ENCODE results near the gene CALY.
"Not testable (repeated sequence)": the region's sequence is repeated elsewhere in the genome, so short reads cannot be mapped to it uniquely, and the experiment has no call there.

Gene CALY

DNA sequence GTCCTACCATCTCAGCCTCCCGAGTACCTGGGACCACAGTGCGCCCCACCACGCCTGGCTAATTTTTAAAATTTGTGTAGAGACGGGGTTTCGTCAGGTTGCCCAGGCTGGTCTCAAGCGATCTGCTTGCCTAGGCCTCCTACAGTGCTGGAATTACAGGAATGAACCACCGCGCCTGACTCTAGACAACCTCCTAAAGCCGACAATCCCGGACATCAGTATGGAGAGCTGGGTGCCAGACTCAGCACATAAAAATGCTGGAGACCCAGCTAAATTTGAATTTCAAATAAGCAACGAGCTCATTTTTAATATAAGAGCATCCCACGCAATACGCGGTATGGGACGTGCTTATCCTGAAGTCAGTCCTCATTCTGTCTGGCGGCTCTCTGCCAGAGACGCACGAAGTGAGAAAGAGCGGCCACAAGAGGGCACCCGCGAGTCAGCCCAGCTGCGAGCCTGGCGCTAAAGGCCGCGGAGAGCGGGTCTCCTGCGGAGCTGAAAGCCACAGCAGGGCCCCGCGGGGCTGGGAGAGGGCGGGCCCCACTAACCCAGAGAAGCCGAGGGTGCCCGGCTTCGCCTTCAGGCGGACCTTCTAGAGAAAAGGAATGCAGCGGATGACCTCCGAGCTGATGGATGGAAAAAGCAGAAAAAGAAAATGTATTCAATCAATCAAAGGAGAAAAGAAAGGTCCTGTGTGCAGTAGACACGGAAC, 7.0 kb downstream of the CALY start:
- no peak for DNase-seq (ENCODE audit: low read depth, low spot score)

DNA sequence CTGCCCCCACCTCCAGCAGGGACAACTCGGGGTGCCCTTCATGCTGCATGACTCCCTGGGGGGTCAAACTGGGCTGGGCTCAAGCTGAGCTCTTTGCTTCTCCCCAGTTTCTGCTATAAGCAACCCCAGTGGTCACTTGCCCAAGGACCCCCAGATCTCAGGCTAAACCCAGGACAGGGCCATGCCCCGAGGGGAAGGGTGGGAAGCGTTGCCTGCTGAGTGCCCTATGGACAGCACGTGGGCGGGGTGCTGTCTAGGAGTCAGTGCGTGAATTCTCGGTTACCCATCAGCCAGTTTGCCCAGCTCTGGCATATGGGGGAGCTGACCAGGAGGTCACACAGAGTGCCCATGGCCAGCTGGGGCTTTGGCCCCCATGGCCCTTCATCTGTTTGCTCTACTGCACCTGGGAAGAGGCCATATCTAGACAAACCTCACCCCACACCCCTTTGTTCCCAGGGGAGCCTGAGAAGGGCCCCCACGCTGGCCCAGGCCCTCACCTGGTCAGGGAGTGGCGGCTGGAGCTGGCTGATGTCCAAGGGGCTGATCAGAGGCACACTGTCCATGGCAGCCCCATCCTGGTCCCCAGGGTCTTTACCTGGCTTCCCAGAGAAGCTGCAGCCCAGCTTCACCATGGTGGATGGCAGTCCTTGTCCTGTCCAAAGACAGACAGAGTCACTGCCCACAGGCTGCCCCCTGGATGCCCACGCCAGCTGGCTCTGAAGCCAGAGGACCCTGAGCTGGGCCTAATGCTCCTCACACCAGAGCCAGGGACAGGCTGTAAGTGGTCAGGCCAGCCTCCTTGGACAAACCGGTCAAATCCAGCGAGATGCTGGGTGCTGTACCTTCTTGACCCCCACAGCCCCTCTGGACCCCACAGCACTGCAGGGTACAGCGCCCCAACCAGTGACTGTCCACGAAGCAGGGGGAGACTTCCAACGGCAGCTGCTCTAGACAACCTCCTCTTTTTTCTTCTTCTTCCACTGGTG, 8.0 kb downstream of the CALY start:
- no peak for DNase-seq (ENCODE audit: low read depth, low spot score)

DNA sequence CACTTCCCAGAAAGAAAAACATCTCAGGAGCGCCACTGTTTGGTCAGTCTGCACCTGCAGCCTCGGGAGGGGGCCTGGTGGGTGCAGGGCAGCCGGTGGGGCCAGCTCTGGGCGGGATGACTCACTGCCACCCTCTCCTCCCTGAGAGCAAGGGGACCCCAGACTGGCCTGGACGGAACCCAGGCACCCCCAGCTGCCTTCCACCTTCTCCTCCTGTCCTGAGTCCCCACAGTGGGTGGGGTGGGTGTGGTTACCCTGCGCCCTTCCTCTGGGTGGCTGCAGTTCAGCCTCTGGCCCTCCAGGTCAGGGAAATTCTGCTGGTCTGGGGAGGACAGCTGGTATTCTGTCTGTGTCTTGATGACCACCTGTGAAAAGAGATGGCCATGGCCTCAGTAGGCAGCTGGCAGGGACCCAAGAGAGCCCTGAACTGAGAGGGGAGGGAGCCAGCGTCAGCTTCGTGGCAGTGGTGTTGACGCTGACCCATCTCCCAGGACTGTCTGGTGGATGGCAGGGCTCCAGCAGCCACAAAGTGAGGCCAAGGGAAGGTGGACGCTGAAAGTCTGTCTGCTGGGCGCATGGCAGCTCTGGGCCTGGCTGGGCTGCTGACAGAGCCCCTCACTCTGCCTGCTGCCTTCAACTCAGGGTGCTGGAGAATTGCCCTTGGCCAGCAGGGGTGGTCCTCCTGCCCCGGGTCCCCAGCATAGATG, 8.9 kb downstream of the CALY start:
- no peak for DNase-seq (ENCODE audit: low read depth, low spot score)

DNA sequence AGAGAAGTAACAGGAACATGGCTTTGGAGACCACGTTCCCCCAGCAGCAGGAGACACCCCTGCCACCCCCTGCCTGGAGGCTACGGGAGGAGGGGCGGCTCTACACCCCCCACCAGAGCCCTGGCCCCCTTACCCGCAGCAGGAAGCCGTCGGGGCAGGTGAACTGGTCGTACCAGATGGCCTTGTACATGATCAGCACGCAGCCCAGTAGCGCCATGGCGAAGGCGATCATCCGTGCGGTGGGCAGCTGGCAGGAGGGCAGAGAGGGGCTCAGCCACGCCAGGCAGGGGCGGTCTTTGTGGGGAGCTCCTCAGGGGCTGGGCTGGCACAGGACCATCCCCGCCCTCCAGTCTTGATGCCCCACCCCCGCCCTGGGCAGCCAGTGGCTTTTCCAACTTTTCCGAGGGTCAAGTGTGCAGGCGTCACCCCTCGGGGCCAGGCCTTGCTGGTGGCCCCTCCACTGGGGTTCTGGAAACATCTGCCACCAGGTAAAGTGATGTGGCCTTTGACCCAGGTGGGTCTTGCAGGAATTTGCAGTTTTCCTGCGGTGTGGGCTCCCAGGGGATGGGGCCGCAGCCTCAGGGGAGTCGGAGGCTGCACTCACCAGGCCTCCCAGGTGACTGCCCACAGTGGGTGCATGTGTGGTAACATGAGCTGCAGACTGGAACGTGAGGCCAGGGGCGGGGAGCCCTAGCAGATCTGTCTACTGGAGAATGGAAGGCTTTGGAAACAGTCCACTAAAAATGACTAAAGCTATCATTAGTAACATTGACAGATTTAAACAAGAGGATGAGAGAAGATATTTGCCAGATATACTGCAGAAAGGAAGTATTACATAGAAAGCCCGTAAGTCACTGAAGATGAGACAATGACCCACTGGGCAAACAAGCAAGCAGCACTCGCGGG, 9.7 kb downstream of the CALY start:
- no peak for DNase-seq (ENCODE audit: low read depth, low spot score)

DNA sequence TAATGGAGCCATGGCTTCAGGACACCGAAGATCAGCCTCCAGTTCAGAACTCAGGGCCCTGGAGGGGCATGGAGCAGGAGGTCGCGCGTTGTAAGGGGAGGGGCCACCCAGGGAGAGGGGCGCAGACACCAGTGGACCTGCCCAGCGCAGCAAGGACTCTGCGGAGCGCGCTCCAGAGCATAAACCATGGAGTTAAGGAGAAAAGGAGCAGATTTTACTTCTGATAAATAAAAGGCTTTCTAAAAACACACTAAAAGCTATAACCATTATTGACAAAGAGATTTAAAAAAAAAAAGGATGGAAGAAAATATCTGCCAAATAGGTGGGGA, 10.5 kb downstream of the CALY start:
- DNase-seq (ENCODE audit: low read depth, low spot score): no peak

DNA sequence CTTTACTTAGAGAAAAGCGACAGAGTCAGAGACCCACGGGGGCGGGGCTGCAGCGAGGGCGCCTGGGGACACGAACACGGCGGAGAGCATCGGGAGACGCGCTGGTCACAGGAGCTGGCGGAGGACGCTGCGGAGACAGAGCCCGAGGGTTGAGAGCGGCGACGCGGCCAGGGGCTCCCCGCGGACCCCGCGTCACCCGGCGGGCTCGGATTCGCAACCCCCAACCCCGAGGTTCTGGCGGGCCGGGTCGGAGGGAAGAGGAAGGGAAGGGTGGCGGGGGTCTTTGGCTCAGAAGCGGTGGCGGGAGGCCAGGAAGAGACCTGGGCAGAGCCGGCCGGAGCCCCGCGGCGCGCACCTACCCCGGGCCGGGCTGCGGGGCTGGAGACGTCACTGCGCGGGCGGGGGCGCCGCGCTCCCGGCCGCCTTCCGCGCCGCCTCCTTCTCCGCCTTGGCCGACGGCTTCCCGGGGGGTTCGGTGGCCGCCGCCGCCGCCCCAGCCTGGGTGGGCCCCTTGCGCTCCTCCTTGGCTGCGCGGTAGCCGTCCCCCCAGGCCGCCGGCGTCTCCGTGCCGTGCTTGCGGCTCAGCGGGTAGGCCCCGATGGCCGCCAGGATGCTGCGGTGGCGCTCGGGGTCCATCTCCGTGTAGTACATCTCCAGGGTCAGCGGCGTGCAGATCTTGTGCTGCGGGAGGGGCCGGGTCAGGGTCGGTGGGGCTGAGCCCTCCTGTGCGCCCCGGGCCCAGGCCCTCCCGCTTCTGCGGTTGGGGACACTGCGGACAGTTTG, 11.1 kb downstream of the CALY start:
- no peak for DNase-seq (ENCODE audit: low read depth, low spot score)

DNA sequence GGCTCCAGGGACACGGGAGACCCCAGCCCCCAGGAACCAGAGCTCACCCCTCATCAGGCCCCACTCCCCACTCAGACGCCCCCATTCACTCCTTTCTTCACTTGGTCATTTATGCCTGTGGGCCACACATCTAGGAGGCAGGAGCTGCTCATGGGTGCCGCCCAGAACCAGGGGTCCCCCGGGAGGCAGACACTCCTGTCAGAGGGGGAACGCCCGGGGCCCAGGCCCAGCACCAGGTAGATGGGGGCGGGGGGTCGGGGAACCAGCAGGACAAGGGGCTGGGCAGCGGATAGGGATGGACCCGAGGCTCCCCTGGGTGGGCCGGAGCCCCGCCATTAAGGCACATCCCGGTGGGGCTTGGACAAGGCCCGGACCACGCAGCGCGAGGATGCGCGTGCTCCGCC, 11.8 kb downstream of the CALY start:
- no peak for DNase-seq (ENCODE audit: low read depth, low spot score)

DNA sequence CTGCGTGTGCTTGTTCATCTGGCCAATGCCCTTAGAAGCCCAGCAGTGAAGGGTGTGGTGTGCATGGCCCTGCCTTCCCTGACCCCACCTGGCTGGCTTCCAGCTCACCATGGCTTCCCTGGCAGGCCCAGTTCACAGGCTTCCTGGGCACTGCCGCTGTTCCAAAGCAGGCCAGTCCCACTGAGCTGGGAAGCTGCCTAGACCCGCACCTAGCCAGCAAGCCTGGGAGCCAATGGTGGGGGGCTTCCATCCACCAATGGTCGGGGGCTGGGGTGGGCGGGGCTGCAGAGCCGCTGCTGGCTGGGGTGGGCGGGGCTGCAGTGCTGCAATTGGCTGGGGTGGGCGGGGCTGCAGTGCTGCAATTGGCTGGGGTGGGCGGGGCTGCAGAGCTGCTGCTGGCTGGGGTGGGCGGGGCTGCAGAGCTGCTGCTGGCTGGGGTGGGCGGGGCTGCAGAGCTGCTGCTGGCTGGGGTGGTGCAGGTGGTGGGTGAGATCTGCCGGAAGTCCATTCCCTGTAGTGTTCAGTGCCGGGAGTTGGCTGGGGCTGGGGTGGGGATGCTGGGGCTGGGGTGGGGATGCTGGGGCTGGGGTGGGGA, 12.4 kb downstream of the CALY start:
- DNase-seq (ENCODE audit: low read depth, low spot score): no peak

DNA sequence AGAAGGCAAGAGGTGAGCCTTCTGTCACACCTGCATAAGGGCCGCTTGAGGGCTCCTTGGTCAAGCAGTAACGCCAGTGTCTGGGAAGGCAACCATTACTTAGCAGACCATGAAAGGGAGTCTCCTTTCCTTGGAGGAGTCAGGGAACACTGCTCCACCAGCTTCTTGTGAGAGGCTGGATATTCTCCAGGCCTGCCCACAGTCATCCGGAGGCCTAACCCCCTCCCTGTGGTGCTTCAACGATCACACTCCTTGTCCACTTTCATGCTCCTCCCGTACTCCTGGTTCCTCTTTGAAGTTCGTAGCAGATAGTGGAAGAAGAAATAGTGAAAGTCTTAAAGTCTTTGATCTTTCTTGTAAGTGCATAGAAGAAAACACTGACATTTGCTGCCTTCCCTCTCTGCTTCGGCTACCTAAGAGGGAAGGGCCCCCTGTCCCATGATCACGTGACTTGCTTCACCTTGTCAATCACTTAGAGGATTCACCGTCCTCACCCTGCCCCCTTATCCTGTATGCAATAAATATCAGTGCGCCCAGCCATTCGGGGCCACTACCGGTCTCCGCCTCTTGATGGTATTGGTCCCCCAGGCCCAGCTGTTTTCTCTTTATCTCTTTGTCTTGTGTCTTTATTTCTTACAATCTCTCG, 14.5 kb downstream of the CALY start:
- DNase-seq (ENCODE audit: low read depth, low spot score): not testable (repeated sequence)

DNA sequence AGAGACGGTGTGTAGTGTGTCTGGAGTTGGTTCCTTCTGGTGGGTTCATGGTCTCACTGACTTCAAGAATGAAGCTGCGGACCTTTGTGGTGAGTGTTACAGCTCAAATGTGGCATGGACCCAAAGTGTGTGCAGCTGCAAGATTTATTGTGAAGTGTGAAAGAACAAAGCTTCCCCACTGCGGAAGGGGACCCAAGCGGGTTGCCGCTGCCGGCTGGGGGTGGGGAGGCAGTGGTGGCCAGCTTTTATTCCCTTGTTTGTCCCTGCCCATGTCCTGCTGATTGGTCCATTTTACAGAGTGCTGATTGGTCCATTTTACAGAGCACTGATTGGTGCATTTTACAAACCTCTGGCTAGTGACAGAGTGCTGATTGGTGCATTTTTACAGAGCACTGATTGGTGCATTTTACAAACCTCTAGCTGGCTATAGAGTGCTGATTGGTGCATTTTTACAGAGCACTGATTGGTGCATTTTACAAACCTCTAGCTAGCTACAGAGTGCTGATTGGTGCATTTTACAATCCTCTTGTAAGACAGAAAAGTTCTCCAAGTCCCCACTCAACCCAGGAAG, 15.8 kb downstream of the CALY start:
- DNase-seq (ENCODE audit: low read depth, low spot score): not testable (repeated sequence)

DNA sequence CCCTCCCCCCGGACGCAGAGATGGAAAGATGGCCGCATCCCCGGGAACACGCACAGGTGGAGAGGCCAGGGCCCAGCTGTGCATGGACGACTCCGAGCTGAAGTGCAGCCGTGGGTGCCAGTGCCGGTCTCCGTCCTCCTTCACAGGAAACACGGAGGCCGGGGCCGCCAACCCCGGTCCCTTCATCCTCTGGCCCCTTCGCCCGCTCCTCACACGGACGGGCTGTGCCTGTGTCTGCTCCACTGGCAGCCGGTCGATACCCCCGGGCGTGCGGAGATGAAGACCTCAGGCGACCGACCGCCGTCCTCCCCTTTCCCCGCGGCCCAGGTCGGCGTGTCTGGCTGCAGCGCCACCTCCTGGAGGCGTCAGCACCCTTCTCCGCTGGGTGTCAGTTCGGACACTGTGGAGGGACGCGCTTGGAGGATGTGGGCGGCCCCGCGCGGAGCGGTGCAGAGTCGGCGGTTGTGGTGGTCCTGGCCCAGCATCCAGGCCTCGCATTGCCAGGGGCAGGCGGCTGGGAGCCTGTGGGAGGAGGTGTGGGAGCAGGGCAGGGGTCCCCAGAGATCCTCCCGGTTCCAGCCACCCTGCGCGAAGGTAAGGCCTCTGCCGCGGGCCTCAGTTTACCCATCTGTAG, 18.1 kb downstream of the CALY start:
- DNase-seq (ENCODE audit: low read depth, low spot score): no peak

DNA sequence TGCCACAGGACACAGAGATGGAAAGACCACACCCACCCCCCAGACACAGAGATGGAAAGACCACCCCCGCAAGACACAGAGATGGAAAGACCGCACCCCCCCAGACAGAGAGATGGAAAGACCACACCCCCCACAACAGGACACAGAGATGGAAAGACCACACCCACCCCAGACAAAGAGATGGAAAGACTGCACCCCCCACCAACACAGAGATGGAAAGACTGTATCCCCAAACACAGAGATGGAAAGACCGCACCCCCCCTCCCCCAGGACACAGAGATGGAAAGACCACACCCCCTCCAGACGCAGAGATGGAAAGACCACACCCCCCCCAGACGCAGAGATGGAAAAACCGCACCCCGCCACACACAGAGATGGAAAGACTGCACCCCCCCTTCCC, 20.0 kb downstream of the CALY start:
- no peak for DNase-seq (ENCODE audit: low read depth, low spot score)

DNA sequence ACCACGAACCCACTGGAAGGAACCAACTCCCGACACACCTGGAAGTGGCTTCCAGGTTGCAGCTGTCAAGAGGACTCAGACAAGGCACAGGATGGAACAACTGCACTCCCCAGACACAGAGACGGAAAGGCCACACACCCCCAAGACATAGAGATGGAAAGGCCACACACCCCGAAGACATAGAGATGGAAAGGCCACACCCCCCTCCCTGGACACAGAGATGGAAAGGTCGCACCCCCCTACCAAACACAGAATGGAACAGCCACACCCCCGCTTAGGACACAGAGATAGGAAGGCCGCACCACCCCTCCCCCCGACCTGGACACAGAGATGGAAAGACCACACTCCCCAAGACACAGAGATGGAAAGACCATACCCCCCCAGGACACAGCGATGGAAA, 20.4 kb downstream of the CALY start:
- DNase-seq (ENCODE audit: low read depth, low spot score): no peak

DNA sequence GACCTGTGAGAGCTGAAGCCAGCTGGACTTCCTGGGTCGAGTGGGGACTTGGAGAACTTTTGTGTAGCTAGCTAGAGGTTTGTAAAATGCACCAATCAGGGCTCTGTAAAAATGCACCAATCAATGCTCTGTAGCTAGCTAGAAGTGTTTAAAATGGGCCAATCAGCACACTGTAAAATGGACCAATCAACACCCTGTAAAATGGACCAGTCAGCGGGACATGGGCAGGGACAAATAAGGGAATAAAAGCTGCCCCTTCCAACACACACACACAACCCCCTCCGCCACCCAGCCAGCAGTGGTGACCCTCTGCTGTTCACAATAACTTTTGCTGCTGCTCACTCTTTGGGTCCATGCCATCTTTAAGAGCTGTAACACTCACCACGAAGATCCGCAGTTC, 20.8 kb downstream of the CALY start:
- DNase-seq (ENCODE audit: low read depth, low spot score): no peak

DNA sequence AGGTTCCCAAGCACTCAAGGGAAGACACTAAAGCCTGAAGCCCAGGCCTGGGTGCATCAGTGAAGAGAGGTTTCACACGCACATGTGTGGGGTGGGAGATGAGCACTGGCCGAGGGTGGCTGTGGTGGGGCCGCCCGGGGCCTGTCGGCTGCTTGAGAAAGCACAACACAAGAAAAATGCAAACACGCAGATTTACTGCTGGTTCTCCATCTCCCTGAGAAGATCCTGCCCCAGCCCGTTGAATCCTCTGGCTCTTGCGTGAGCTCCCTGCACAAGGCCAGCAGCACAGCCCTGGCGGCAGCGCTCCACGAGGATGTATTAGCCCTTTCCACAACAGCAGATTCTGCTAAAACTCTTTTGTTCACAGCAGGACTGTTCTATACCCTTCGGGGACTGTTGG, 21.8 kb downstream of the CALY start:
- DNase-seq (ENCODE audit: low read depth, low spot score): no peak

DNA sequence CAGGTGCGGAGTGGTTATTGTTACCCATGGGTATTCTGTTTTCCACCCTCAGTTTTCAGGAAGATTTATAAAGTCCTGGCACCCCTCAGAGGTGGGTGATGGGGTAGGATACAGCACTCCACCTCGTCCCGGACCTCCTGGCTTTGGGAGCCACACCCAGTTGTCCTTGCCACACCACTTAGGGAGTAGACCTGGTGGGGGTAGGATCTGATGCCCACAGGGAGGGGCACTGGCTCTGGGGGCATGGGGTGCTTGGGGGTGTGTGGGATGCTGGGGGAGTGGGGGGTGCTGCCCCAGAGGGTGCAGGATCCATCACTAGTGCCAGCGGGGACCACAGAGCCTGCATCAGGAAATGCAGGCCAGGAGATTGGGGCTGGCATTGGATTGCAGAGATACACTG, 23.5 kb downstream of the CALY start:
- DNase-seq (ENCODE audit: low read depth, low spot score): no peak

DNA sequence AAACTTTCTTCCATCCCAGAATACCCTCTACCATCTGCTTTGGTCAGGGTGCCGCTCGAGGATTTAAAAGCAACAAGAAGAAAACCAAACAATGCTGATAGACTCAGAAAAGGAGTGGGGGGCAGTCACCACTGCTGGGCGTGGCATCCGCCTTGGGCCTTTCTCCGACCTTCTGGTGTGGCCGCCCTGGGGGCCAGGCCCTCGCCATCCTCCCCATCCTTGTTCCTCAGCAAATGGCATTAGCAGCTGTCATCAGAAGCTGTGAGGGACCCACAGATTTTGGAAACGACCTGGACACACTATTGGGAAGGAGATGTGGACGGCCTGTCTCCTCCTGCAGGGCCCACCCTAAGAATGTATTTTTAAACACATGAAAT, 23.9 kb downstream of the CALY start:
- no peak for DNase-seq (ENCODE audit: low read depth, low spot score)

DNA sequence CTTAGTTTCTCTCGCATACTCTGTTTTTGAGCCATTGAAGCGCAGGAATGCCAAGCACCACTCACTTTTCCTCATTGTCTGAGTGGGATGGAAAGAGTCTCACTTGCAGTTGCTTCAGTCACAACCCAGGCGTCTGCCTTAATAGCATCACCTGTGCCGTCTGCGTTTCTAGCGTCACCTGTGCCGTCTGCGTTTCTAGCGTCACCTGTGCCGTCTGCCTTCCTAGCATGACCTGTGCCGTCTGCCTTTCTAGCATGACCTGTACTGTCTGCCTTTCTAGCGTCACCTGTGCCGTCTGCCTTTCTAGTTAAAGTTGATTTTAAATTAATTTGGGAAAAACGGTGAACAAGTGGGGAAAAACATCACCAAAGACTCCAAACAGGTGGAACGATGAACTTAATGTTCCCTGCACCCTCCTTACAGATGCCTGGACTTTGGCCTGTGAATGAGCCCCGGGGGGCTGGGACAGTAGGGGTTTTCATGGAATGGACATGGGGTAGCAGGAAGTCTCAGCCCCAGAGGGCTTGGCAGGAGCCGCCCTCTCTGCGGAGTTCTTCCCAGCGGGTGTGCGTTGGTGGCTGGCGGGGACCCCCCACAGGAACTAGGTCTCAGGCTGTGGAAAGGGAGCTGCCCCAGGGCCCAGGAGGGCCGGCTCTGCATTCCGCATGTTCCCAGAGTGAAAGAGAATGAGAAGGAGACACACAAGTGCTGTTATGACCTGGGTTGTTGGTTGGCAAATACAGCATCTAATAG, 24.5 kb downstream of the CALY start:
- DNase-seq (ENCODE audit: low read depth, low spot score): no peak
